Measurements from ENCODE around the gene KEAP1. TPM values are rescaled to one million over a fixed set of nuclear protein-coding genes. Genes with fewer than 3 reads are reported as not detected.

The KEAP1 gene
- total and polyA plus RNA-seq, 2 of the 13 experiments (the other 11 are each of a cell fraction or from before 2014, with no cell fraction given) = 56.7 to 72.9 TPM

DNA sequence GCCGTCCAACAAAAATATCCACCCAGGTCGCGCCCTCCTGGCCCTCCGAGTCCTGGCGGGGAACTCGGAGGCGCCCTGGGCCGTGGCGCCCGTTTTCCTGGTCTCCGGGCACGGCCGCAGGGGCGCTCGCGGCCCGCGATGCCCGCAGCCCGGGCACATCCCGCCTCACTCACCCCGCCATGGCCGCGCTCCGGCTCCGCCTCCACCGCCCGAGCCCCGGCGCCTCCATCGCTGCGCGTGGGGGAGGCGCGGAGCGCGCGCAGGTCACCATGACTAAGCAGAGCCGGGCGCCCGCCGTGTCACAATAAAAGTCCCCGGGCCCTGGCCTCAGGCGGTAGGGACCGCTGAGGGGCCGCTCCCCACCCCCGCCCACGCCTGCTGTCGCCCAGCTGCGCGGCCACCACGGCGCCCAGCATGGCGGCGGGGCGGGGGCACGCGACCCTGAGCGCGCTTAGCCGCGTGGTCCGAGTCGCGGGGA, 593 bp downstream of the KEAP1 start (continued):
- TF ChIP-seq, protein P1, sequence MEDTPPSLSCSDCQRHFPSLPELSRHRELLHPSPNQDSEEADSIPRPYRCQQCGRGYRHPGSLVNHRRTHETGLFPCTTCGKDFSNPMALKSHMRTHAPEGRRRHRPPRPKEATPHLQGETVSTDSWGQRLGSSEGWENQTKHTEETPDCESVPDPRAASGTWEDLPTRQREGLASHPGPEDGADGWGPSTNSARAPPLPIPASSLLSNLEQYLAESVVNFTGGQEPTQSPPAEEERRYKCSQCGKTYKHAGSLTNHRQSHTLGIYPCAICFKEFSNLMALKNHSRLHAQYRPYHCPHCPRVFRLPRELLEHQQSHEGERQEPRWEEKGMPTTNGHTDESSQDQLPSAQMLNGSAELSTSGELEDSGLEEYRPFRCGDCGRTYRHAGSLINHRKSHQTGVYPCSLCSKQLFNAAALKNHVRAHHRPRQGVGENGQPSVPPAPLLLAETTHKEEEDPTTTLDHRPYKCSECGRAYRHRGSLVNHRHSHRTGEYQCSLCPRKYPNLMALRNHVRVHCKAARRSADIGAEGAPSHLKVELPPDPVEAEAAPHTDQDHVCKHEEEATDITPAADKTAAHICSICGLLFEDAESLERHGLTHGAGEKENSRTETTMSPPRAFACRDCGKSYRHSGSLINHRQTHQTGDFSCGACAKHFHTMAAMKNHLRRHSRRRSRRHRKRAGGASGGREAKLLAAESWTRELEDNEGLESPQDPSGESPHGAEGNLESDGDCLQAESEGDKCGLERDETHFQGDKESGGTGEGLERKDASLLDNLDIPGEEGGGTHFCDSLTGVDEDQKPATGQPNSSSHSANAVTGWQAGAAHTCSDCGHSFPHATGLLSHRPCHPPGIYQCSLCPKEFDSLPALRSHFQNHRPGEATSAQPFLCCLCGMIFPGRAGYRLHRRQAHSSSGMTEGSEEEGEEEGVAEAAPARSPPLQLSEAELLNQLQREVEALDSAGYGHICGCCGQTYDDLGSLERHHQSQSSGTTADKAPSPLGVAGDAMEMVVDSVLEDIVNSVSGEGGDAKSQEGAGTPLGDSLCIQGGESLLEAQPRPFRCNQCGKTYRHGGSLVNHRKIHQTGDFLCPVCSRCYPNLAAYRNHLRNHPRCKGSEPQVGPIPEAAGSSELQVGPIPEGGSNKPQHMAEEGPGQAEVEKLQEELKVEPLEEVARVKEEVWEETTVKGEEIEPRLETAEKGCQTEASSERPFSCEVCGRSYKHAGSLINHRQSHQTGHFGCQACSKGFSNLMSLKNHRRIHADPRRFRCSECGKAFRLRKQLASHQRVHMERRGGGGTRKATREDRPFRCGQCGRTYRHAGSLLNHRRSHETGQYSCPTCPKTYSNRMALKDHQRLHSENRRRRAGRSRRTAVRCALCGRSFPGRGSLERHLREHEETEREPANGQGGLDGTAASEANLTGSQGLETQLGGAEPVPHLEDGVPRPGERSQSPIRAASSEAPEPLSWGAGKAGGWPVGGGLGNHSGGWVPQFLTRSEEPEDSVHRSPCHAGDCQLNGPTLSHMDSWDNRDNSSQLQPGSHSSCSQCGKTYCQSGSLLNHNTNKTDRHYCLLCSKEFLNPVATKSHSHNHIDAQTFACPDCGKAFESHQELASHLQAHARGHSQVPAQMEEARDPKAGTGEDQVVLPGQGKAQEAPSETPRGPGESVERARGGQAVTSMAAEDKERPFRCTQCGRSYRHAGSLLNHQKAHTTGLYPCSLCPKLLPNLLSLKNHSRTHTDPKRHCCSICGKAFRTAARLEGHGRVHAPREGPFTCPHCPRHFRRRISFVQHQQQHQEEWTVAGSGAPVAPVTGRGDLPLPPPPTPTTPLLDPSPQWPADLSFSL (CRISPR knock-in tag; IDR thresholded peaks at IDR 0.05) = no peak
- TF ChIP-seq NCOR1 (IDR thresholded peaks at IDR 0.05; ENCODE audit: borderline replicate concordance, low read length) (no peak), SP2 (CRISPR knock-in tag; IDR thresholded peaks at IDR 0.05) (peak; percentile 37; the same call in 1 of the 2 replicates), ZNF317 (CRISPR knock-in tag; IDR thresholded peaks at IDR 0.05) (no peak), TAF15 (IDR thresholded peaks at IDR 0.05; ENCODE audit: low read depth, low read length, poor library complexity, severe bottlenecking) (no peak), ZEB1 (IDR thresholded peaks at IDR 0.05; ENCODE audit: insufficient replicate concordance, low read depth) (no peak), ZNF672 (CRISPR knock-in tag; IDR thresholded peaks at IDR 0.05) (0 out of 2 replicates have a peak, but pooled peaks have one; percentile 78), CBX2 (IDR thresholded peaks at IDR 0.05; ENCODE audit: low read depth, low read length) (no peak), CBX2 (CRISPR knock-in tag; IDR thresholded peaks at IDR 0.05; ENCODE audit: low read depth) (no peak), TAF1 (CRISPR knock-in tag; IDR thresholded peaks at IDR 0.05) (peak; percentile 76), POLR2A (IDR thresholded peaks at IDR 0.05; ENCODE audit: insufficient read depth in 1 of 2, low read depth in 2 of 2, low read length in 2 of 2) (peak; percentile 64 to 79), FOXA1 (IDR thresholded peaks at IDR 0.05) (no peak), FOXA1 (CRISPR knock-in tag; IDR thresholded peaks at IDR 0.05) (no peak; the same call in 1 of the 2 replicates), ARNT (IDR thresholded peaks at IDR 0.05) (no peak), ZNF543 (CRISPR knock-in tag; IDR thresholded peaks at IDR 0.05) (no peak), ZNF674 (CRISPR knock-in tag; IDR thresholded peaks at IDR 0.05; ENCODE audit: low read depth) (0 out of 2 replicates have a peak, but pooled peaks have one; percentile 29), KDM5B (CRISPR knock-in tag; IDR thresholded peaks at IDR 0.05; ENCODE audit: borderline replicate concordance) (peak; percentile 41; the same call in 1 of the 2 replicates)
- TF ChIP-seq, protein P2, sequence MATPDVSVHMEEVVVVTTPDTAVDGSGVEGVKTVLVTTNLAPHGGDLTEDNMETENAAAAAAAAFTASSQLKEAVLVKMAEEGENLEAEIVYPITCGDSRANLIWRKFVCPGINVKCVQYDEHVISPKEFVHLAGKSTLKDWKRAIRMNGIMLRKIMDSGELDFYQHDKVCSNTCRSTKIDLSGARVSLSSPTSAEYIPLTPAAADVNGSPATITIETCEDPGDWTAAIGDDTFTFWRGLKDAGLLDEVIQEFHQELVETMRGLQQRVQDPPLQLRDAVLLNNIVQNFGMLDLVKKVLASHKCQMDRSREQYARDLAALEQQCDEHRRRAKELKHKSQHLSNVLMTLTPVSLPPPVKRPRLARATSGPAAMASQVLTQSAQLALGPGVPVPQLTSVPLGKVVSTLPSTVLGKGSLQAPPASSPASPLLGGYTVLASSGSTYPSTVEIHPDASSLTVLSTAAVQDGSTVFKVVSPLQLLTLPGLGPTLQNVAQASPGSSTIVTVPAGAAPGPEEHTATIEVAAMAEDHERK (CRISPR knock-in tag; IDR thresholded peaks at IDR 0.05; ENCODE audit: low read depth) = peak; percentile 66; the same call in 1 of the 2 replicates
- TF ChIP-seq, protein P3, sequence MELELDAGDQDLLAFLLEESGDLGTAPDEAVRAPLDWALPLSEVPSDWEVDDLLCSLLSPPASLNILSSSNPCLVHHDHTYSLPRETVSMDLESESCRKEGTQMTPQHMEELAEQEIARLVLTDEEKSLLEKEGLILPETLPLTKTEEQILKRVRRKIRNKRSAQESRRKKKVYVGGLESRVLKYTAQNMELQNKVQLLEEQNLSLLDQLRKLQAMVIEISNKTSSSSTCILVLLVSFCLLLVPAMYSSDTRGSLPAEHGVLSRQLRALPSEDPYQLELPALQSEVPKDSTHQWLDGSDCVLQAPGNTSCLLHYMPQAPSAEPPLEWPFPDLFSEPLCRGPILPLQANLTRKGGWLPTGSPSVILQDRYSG (CRISPR knock-in tag; IDR thresholded peaks at IDR 0.05) = no peak

All from HepG2 (cell line).